NB4 (cell line): ENCODE results near the gene SLC9A3.

Experiments
- DNase-seq: peaks from one replicate; pipeline ENCODE4 v3.0.0; 2010; ENCODE audit warnings: low read depth
- H3K4me3 ChIP-seq: one replicate; pipeline ENCODE4 v1.5.1; 2011; ENCODE audit warnings: mild to moderate bottlenecking, low read depth, low read length, moderate library complexity
- CTCF ChIP-seq: IDR thresholded peaks from one replicate; pipeline ENCODE4 v1.5.1; 2012; ENCODE audit warnings: low read depth, low read length
- MAX ChIP-seq: IDR thresholded peaks from 2 replicates; pipeline ENCODE4 v1.6.1; 2011; ENCODE audit warnings: low read depth, low read length
- MYC ChIP-seq: IDR thresholded peaks from 2 replicates; pipeline ENCODE4 v1.6.1; 2011; ENCODE audit warnings: low read depth, low read length
- POLR2A ChIP-seq: IDR thresholded peaks from 2 replicates; pipeline ENCODE4 v1.6.1; 2011; ENCODE audit warnings: mild to moderate bottlenecking; ENCODE audit not compliant: insufficient read length; ENCODE audit errors: extremely low read depth

The SLC9A3 gene

GRCh38 chr5:570886-571285, 46.6 kb upstream of the SLC9A3 start:
- no peak for DNase-seq
- TF ChIP-seq POLR2A = no peak
- no peak for TF ChIP-seq MAX
- no peak for TF ChIP-seq MYC
- no peak for TF ChIP-seq CTCF
- no peak overlapping the region for H3K4me3 ChIP-seq

GRCh38 chr5:570446-570845, 46.2 kb upstream of the SLC9A3 start:
- H3K4me3 ChIP-seq = no peak overlapping the region
- DNase-seq = no peak
- no peak for TF ChIP-seq MAX
- TF ChIP-seq MYC = no peak

- H3K4me3 ChIP-seq = no peak overlapping the region
- DNase-seq = no peak
- TF ChIP-seq MYC = no peak
- no peak for TF ChIP-seq POLR2A
- no peak for TF ChIP-seq CTCF
- TF ChIP-seq MAX = no peak
Measured at GRCh38 chr5:569868-570361, 45.7 kb upstream of the SLC9A3 start.

DNA sequence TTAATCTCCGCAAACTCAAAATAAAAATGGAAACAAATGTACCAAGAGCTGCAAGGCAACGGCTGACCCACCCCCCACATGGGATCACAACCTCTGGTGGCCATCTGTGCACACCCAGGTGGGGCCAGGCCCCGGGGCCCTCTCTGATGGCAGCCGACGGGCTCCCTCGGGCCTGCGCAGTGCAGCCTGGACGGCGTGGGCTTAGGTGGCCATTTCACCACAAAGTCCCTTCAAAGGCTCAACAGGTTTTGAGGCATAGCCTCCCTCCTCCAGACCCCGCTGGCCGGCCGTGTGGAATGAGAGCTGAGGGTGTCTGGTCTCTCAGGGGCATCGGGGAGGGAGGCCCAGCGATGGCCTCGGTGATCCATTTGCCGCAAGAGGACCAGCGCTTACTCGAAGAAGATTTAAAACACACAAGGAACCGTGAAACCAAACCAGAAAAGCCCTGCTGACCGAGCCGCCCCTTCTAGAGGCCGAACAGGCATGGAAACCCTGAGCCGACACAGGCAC, 45.2 kb upstream of the SLC9A3 start:
- DNase-seq = no peak
- no peak for TF ChIP-seq MYC
- no peak for TF ChIP-seq CTCF
- TF ChIP-seq MAX = no peak
- TF ChIP-seq POLR2A = no peak
- H3K4me3 ChIP-seq = no peak overlapping the region

DNA sequence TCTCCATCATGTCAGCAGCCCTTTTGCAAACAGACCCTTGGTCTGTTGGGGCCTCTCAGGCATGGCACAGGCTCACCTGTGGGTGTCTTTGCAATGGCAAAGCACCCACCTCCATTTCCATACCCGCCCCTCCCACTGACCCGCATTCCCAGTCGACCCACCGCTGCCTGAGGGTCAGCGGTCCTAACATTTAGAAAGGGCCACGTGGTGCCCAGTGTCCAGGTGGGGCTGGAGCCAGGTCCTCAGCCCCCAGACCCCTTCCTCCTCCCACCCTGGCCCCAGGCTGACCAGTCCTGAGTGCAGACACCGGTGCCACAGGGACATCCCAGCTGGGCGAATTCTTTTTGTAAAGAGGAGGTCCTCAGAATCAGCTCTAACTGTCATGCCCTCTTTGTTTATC, 44.6 kb upstream of the SLC9A3 start:
- H3K4me3 ChIP-seq = no peak overlapping the region
- DNase-seq = no peak
- TF ChIP-seq CTCF (no peak), MYC (no peak), MAX (no peak), POLR2A (no peak)

- H3K4me3 ChIP-seq = no peak overlapping the region
- peak; percentile 30 for DNase-seq
- TF ChIP-seq POLR2A (no peak), MYC (no peak), CTCF (no peak), MAX (no peak)
Measured at GRCh38 chr5:568061-568781, 44.0 kb upstream of the SLC9A3 start.
